ENCODE data around the gene PCYT2. TPM values are rescaled to one million over a fixed set of nuclear protein-coding genes. Genes with fewer than 3 reads are reported as not detected.

PCYT2 gene
- total and polyA plus RNA-seq, 9 of the 15 experiments (the other 6 are each of a cell fraction or from before 2014, with no cell fraction given): 0.92 to 134 (median 82.5) TPM

GRCh38 chr17:81859906-81860755 is 51.1 kb downstream of the PCYT2 start, which contains the start of gene P4HB (continued):
- TF ChIP-seq HNRNPLL (IDR thresholded peaks at IDR 0.05; ENCODE audit: low read depth, low read length, poor library complexity, severe bottlenecking): peak; percentile 6
- TF ChIP-seq MYC (IDR thresholded peaks at IDR 0.05; ENCODE audit: low read depth, low read length): peak; percentile 60; the same call in 1 of the 2 replicates
- TF ChIP-seq MYC (CRISPR knock-in tag; IDR thresholded peaks at IDR 0.05; ENCODE audit: borderline replicate concordance, low read depth): no peak
- 0 out of 2 replicates have a peak, but pooled peaks have one; percentile 64 for TF ChIP-seq NR3C1 (CRISPR knock-in tag; IDR thresholded peaks at IDR 0.05)
- TF ChIP-seq THRAP3 (IDR thresholded peaks at IDR 0.05; ENCODE audit: borderline replicate concordance): no peak
- 0 out of 2 replicates have a peak, but pooled peaks have one; percentile 42 for TF ChIP-seq PML (IDR thresholded peaks at IDR 0.05; ENCODE audit: low read length)
- TF ChIP-seq ZNF263 (CRISPR knock-in tag; IDR thresholded peaks at IDR 0.05; ENCODE audit: borderline replicate concordance): no peak; the same call in 1 of the 2 replicates
- TF ChIP-seq RNF2 (IDR thresholded peaks at IDR 0.05): 0 out of 2 replicates have a peak, but pooled peaks have one; percentile 7
- peak; percentile 52 for TF ChIP-seq U2AF1 (optimal IDR thresholded peaks at IDR 0.05; ENCODE audit: low read depth, low read length)
- no peak for TF ChIP-seq DIDO1 (tag; IDR thresholded peaks at IDR 0.05; ENCODE audit: low read depth)
- TF ChIP-seq ZBTB7A (IDR thresholded peaks at IDR 0.05; ENCODE audit: borderline replicate concordance, control insufficient read depth, low read depth, low read length): peak; percentile 74
